ENCODE data around the gene MPDU1.
"Not testable (repeated sequence)": the region's sequence is repeated elsewhere in the genome, so short reads cannot be mapped to it uniquely, and the experiment has no call there.

DNA sequence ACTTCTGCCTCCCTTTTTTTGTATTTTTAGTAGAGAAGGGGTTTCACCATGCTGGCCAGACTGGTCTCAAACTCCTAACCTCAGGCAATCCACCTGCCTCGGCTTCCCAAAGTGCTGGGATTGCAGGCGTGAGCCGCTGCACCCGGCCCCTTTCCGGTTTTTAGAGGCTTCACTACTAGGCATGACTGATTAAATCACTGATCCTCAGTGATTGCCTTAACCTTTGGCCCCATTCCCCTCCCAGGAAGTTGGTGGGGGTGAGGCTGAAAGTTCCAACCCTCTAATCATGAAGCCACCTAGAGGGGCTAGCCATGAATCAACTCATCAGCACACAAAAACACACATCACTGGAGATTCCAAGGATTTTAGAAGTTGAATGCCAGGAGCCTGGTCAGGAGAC is 13.9 kb downstream of the MPDU1 start:
- not testable (repeated sequence) for TF ChIP-seq POLR2A (IDR thresholded peaks at IDR 0.05; ENCODE audit: low read length); GATA1 (IDR thresholded peaks at IDR 0.05; ENCODE audit: low read depth, low read length)

Data from erythroblast (primary cell).